Naive thymus-derived CD4-positive, alpha-beta T cell (primary cell): ENCODE results near the gene PHEX. TPM values are rescaled to one million over a fixed set of nuclear protein-coding genes. Genes with fewer than 3 reads are reported as not detected.

Experiments used
- ATAC-seq: fragments of 150-1000 bp; cut with Tn5 transposase; 2 replicates; pipeline ENCODE4 v1.10.0; 2021; ENCODE audit warnings: mild to moderate bottlenecking, moderate library complexity
- CTCF ChIA-PET: fragments of 350-600 bp; sonication (Branson Sonifier 250); formaldehyde crosslinking; loops from one replicate; lab custom pipeline; 2021; ENCODE audit warnings: antibody characterized with exemption; lab: Charles Lee
- POLR2A ChIA-PET: fragments of 350-600 bp; sonication (Branson Sonifier 250); formaldehyde crosslinking; loops from one replicate; lab custom pipeline; 2021; ENCODE audit warnings: antibody characterized with exemption, inconsistent platforms; lab: Charles Lee
- DNase-seq, 9 donors: peaks; one replicate each; pipeline versions ENCODE4 v3.0.0 to v3.0.0-alpha.2; 2020 to 2022; ENCODE audit warnings: mixed read lengths in 1 of 9
- H3K27ac ChIP-seq: one replicate; pipeline ENCODE4 v1.7.0; 2013; ENCODE audit warnings: mild to moderate bottlenecking, low read depth, low read length, moderate library complexity
- H3K27me3 ChIP-seq, 2 donors: one replicate each; pipeline ENCODE4 v1.7.0; 2013; ENCODE audit warnings: low read length in 2 of 2, mild to moderate bottlenecking in 2 of 2, moderate library complexity in 2 of 2; ENCODE audit not compliant: control insufficient read depth in 2 of 2, insufficient read depth in 2 of 2
- H3K36me3 ChIP-seq, 3 experiments: 1 replicate in 2 of 3; 2 replicates in 1 of 3; pipeline ENCODE4 v1.7.0; 2013; ENCODE audit warnings: low read length in 3 of 3, mild to moderate bottlenecking in 3 of 3, moderate library complexity in 1 of 3; ENCODE audit not compliant: insufficient read depth in 3 of 3, control insufficient read depth in 2 of 3
- H3K4me1 ChIP-seq, 2 donors: one replicate each; pipeline ENCODE4 v1.7.0; 2013; ENCODE audit warnings: low read length in 2 of 2, mild to moderate bottlenecking in 2 of 2, moderate library complexity in 1 of 2; ENCODE audit not compliant: control insufficient read depth in 2 of 2, insufficient read depth in 2 of 2
- H3K4me3 ChIP-seq: 2 replicates; pipeline ENCODE4 v1.7.0; 2013; ENCODE audit warnings: mild to moderate bottlenecking, low read length
- H3K9me3 ChIP-seq, 3 experiments: 1 replicate in 2 of 3; 2 replicates in 1 of 3; pipeline ENCODE4 v1.7.0; 2013; ENCODE audit warnings: low read length in 3 of 3; ENCODE audit not compliant: control insufficient read depth in 2 of 3
- H3K27ac Mint-ChIP-seq, 9 donors: one replicate each; pipeline ENCODE4 v1.8.0; 2020 to 2022; ENCODE audit warnings: mixed read lengths in 9 of 9, mild to moderate bottlenecking in 8 of 9, moderate library complexity in 5 of 9, inconsistent platforms in 2 of 9
- H3K27me3 Mint-ChIP-seq, 5 donors: one replicate each; pipeline ENCODE4 v1.8.0; 2021 to 2022; ENCODE audit warnings: mixed read lengths in 5 of 5, mild to moderate bottlenecking in 1 of 5
- H3K36me3 Mint-ChIP-seq, 5 donors: one replicate each; pipeline ENCODE4 v1.8.0; 2020 to 2022; ENCODE audit warnings: mixed read lengths in 5 of 5, mild to moderate bottlenecking in 3 of 5, inconsistent platforms in 1 of 5
- H3K4me1 Mint-ChIP-seq, 7 donors: one replicate each; pipeline ENCODE4 v1.8.0; 2020 to 2022; ENCODE audit warnings: mixed read lengths in 7 of 7, mild to moderate bottlenecking in 3 of 7, inconsistent platforms in 1 of 7
- H3K4me3 Mint-ChIP-seq, 10 donors: one replicate each; pipeline ENCODE4 v1.8.0; 2020 to 2022; ENCODE audit warnings: mild to moderate bottlenecking in 10 of 10, mixed read lengths in 10 of 10, moderate library complexity in 6 of 10, inconsistent platforms in 2 of 10
- H3K9me3 Mint-ChIP-seq, 11 donors: one replicate each; pipeline ENCODE4 v1.8.0; 2020 to 2022; ENCODE audit warnings: mixed read lengths in 11 of 11, mild to moderate bottlenecking in 4 of 11, inconsistent platforms in 1 of 11, moderate library complexity in 1 of 11
- intact Hi-C, 2 donors: fragments of 100-400 bp; cut with micrococcal nuclease; formaldehyde crosslinking; loops; one replicate each; pipeline ENCODE4 v1.15.1; 2023
- polyA plus RNA-seq, 2 donors: library from polyadenylated mRNA; unstranded; fragments of 300-500 nt; fragmentation: Illumina TruSeq; gene quantifications; one replicate each; pipeline ENCODE4 v1.2.3, GENCODE V29; 2021
- total RNA-seq, 6 experiments: library from RNA in 5 of 6; stranded (reverse) in 5 of 6; gene quantifications; 1 replicate in 5 of 6; 2 replicates in 1 of 6; pipeline ENCODE4 v1.2.3 and lab custom pipeline; 2021 to 2026

Gene PHEX
- total and polyA plus RNA-seq, 7 experiments from 2014 or later, result 0.08 to 0.32 (median 0.12) TPM; not detected in 2

DNA sequence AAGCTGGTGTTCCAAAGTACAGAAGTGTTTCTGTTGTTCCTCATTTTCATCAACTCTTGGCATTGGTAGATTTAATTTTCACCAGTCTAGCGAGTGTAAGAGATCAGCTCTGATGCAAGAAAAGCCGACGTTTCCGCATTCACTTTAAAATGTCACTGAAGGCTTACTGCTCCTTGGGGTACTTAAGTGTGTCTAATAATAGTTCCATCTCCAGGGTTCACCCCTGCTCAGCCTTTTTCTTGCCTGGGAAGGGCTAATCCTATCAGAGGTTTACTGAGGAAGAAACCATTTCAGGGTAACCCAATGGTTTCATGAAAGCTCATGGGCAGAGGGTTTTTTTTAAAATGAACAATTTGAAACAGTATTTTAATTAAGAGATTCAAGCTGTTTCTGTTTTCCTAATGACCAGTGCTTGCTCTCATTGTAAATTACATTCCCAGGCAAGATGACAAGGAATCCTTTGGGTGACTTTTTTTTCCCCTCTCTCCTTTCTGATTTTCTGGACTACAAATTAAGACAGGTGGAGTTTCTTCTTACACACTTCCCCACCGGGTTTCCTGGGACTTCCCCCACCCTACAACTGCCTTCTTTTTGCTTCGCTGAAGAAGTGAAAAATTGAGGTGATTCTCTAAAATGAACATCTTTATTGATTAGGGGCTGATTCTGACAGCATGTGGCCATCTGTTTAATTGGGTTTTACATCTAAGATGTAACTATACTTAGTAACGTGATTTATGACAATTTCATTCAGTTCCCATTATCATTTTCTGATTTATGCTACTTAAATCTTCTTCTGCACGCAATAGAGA lies 161.9 kb downstream of the PHEX start:
- Histone ChIP-seq H3K4me3 (no peak overlapping the region), H3K27ac (no peak overlapping the region), H3K4me1 (no peaks in the 10 kb centered on the region), H3K9me3 (no peaks in the 10 kb centered on the region), H3K27me3 (no peaks in the 10 kb centered on the region), H3K36me3 (no peaks in the 10 kb centered on the region)
- ChIA-PET POLR2A (no interaction called here), CTCF (no interaction called here)
- H3K27me3 Mint-ChIP-seq, result peaks cover 0 to 10% (median 8%) of the 10 kb centered on the region in 5 donors
- H3K4me3 Mint-ChIP-seq, result no peak overlapping the region
- H3K27ac Mint-ChIP-seq, result no peak overlapping the region
- intact Hi-C loops, result loop anchor here in 1 of 2 donors (2.0 to 5.0 kb wide), 2 partner anchors 57 to 1667 kb away; no protein-coding TSS in a partner anchor
- H3K36me3 Mint-ChIP-seq, result no peaks in the 10 kb centered on the region
- DNase-seq, result no peak
- no peaks in the 10 kb centered on the region for H3K9me3 Mint-ChIP-seq
- no peak for ATAC-seq
- peaks cover 0 to 5% (median 2%) of the 10 kb centered on the region in 7 donors for H3K4me1 Mint-ChIP-seq

DNA sequence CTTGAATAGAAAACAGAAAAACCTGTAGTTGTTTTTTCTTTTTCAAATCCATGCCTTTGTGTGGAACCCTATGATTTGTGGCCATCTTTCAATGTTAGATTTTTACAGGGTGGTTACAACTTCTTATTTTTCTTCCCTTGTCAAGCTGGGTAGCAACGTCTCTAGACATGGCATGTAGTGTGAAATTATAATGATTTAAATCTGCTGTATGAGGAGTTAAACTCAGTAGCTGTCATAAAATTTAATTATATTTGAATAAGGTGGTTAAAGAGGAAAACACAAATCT lies 162.5 kb downstream of the PHEX start:
- DNase-seq, result no peak

DNA sequence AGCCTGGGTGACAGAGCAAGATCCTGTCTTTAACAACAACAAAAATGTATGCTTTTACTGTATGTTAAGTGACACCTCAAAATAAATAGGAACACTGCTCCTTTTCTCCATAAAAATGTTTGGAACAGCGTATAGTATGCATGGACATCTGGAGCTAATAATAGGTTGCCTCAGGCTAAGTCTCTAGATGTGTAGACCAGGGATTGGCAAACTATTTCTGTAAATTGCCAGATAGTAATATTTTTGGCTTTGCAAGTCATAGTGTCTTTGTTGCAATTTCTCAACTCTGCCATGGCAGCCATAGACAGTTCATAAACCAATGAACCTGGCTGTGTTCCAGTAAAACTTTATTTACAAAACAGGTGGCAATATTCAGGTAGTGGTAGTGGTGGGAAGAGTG lies 164.0 kb downstream of the PHEX start:
- Mint-ChIP-seq H3K4me3 (no peak overlapping the region), H3K4me1 (peaks cover 0 to 5% (median 2%) of the 10 kb centered on the region in 7 donors), H3K27me3 (peaks cover 0 to 10% (median 8%) of the 10 kb centered on the region in 5 donors), H3K36me3 (no peaks in the 10 kb centered on the region), H3K27ac (no peak overlapping the region), H3K9me3 (no peaks in the 10 kb centered on the region)
- H3K36me3 ChIP-seq, result no peaks in the 10 kb centered on the region
- H3K4me3 ChIP-seq, result no peak overlapping the region
- H3K9me3 ChIP-seq, result no peaks in the 10 kb centered on the region
- POLR2A ChIA-PET, result no interaction called here
- intact Hi-C loops, result no loop called here
- ATAC-seq (no peak), DNase-seq (no peak)
- CTCF ChIA-PET, result no interaction called here
- H3K27ac ChIP-seq, result no peak overlapping the region
- H3K27me3 ChIP-seq, result no peaks in the 10 kb centered on the region
- H3K4me1 ChIP-seq, result no peaks in the 10 kb centered on the region

More for the DNA sequence above, 162.5 kb downstream of the PHEX start:
- no peak overlapping the region for H3K27ac Mint-ChIP-seq
- no peaks in the 10 kb centered on the region for H3K27me3 ChIP-seq
- peaks cover 0 to 5% (median 2%) of the 10 kb centered on the region in 7 donors for H3K4me1 Mint-ChIP-seq
- H3K36me3 Mint-ChIP-seq, result no peaks in the 10 kb centered on the region
- no peak overlapping the region for H3K4me3 ChIP-seq
- H3K4me3 Mint-ChIP-seq, result no peak overlapping the region
- H3K36me3 ChIP-seq, result no peaks in the 10 kb centered on the region
- no peak overlapping the region for H3K27ac ChIP-seq
- no peaks in the 10 kb centered on the region for H3K9me3 Mint-ChIP-seq
- CTCF ChIA-PET, result no interaction called here
- POLR2A ChIA-PET, result no interaction called here
- H3K4me1 ChIP-seq, result no peaks in the 10 kb centered on the region
- ATAC-seq, result no peak
- peaks cover 0 to 10% (median 8%) of the 10 kb centered on the region in 5 donors for H3K27me3 Mint-ChIP-seq
- no peaks in the 10 kb centered on the region for H3K9me3 ChIP-seq
- intact Hi-C loops, result loop anchor here in 1 of 2 donors (5.0 kb wide), 1 partner anchor 1667 kb away; no protein-coding TSS in a partner anchor

DNA sequence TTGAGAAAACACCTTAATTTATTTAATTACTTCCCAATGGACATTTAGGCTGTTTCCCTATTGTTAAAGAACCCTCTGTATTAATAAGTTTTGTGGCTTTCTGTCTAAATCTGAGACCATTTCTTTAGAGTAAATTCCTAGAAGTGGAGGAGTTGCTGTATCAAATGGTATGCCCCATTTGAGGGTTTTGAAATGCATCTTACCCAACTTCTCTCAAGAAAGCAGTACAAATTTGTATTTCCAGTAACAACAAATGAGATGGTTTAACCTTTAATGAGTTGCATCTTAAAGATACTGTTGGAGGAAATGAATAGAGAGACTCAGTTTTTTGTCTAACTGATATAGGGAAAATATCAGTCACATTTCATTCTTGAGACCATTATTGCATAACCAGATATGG lies 170.1 kb downstream of the PHEX start:
- Mint-ChIP-seq H3K36me3 (no peaks in the 10 kb centered on the region), H3K4me1 (no peaks in the 10 kb centered on the region), H3K27ac (no peak overlapping the region), H3K9me3 (no peaks in the 10 kb centered on the region), H3K27me3 (peaks cover 0 to 9% (median 6%) of the 10 kb centered on the region in 5 donors), H3K4me3 (no peak overlapping the region)
- ChIA-PET POLR2A (no interaction called here), CTCF (no interaction called here)
- intact Hi-C loops, result no loop called here
- Histone ChIP-seq H3K27me3 (no peaks in the 10 kb centered on the region), H3K4me3 (no peak overlapping the region), H3K4me1 (no peaks in the 10 kb centered on the region), H3K27ac (no peak overlapping the region), H3K9me3 (no peaks in the 10 kb centered on the region), H3K36me3 (no peaks in the 10 kb centered on the region)
- ATAC-seq (no peak), DNase-seq (no peak)

DNA sequence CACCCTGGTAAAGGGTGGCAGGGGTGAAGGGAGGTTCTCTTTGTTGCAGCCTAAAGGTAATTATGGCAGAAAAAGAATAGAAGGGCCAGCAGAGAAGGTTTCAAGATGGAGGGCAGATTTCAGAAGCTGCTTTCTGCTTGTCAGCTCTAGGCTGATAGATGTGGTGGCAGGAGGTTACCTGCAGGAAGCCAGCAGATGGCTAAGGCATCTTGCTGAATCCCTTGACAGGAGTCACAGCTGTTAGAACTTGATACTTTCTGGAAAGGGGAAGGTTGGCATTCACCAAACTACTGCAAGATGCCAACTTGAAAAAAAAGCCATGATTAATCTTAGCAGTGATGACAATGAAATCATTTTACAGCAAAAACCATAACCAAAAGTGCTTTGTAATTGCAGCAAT lies 171.1 kb downstream of the PHEX start:
- POLR2A ChIA-PET, result no interaction called here
- Mint-ChIP-seq H3K9me3 (no peaks in the 10 kb centered on the region), H3K4me3 (no peak overlapping the region), H3K4me1 (no peaks in the 10 kb centered on the region), H3K27ac (no peak overlapping the region), H3K36me3 (no peaks in the 10 kb centered on the region), H3K27me3 (peaks cover 0 to 9% (median 5%) of the 10 kb centered on the region in 5 donors)
- CTCF ChIA-PET, result no interaction called here
- no peaks in the 10 kb centered on the region for H3K4me1 ChIP-seq
- H3K27ac ChIP-seq, result no peak overlapping the region
- intact Hi-C loops, result no loop called here
- DNase-seq (no peak), ATAC-seq (no peak)
- H3K9me3 ChIP-seq, result no peaks in the 10 kb centered on the region
- no peaks in the 10 kb centered on the region for H3K27me3 ChIP-seq
- no peak overlapping the region for H3K4me3 ChIP-seq
- no peaks in the 10 kb centered on the region for H3K36me3 ChIP-seq

DNA sequence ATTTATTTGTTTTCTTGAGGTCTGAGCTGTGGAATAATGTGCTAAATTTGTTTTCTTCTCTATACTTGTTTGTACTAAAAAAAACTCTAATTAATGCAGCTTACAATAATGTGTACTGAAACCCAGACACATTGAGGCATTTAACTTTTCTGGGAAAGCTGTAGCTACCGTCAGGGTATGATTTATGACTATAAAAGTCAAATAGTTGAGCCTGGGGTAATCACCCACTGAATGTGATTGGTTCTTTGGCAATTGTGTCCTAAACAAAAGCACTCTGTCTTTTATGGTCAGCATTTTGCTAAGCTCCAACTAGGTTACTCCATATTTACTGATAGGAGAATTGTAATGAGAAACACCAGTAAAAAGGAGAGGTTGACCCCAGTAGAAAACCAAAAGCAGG lies 174.7 kb downstream of the PHEX start:
- POLR2A ChIA-PET, result no interaction called here
- H3K36me3 Mint-ChIP-seq, result no peaks in the 10 kb centered on the region
- Histone ChIP-seq H3K4me1 (no peaks in the 10 kb centered on the region), H3K27me3 (no peaks in the 10 kb centered on the region), H3K4me3 (no peak overlapping the region), H3K9me3 (no peaks in the 10 kb centered on the region), H3K36me3 (no peaks in the 10 kb centered on the region), H3K27ac (no peak overlapping the region)
- CTCF ChIA-PET, result no interaction called here
- no peaks in the 10 kb centered on the region for H3K4me1 Mint-ChIP-seq
- peaks cover 0 to 7% (median 0%) of the 10 kb centered on the region in 5 donors for H3K27me3 Mint-ChIP-seq
- intact Hi-C loops, result no loop called here
- ATAC-seq, result no peak
- no peak overlapping the region for H3K27ac Mint-ChIP-seq
- DNase-seq, result no peak
- H3K4me3 Mint-ChIP-seq, result no peak overlapping the region
- peaks cover 0 to 5% (median 0%) of the 10 kb centered on the region in 11 donors for H3K9me3 Mint-ChIP-seq

DNA sequence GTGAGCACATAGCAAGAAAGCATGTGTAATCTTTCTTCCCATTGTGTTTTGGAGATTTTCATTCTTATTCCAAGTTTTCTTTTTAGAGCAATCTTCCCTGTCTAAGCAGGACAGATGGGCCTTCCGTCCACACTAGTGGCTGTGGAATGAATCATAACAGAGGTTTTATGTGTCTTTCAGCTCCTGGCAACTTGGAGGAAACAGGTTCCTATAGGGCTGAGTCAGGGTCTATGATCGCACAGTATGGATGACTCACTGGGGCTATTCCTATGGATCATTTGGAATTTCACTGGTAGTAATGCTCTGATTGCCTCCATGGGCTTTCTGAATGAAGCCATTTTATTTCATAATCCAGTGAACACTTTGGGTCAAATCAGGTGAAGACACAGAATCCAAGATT lies 188.8 kb downstream of the PHEX start:
- Mint-ChIP-seq H3K4me3 (no peak overlapping the region), H3K36me3 (no peaks in the 10 kb centered on the region), H3K4me1 (no peaks in the 10 kb centered on the region), H3K9me3 (no peaks in the 10 kb centered on the region), H3K27ac (no peak overlapping the region), H3K27me3 (peaks cover 0 to 6% (median 0%) of the 10 kb centered on the region in 5 donors)
- H3K9me3 ChIP-seq, result no peaks in the 10 kb centered on the region
- H3K27ac ChIP-seq, result no peak overlapping the region
- no peak for DNase-seq
- CTCF ChIA-PET, result no interaction called here
- intact Hi-C loops, result no loop called here
- H3K27me3 ChIP-seq, result no peaks in the 10 kb centered on the region
- no peaks in the 10 kb centered on the region for H3K4me1 ChIP-seq
- POLR2A ChIA-PET, result no interaction called here
- ATAC-seq, result no peak
- no peaks in the 10 kb centered on the region for H3K36me3 ChIP-seq
- H3K4me3 ChIP-seq, result no peak overlapping the region
